NCI-H146 treated with DMSO at 0.1 percent for 48 hours (cell line): ENCODE results near the gene APOBEC3H.

Source experiments
- DNase-seq: peaks from one replicate; lab custom pipeline; 2025; ENCODE audit not compliant: unreplicated experiment; lab: John Stamatoyannopoulos, UW

APOBEC3H gene

GRCh38 chr22:39108487-39108886 lies 11.4 kb downstream of the APOBEC3H start:
- DNase-seq: no peak

GRCh38 chr22:39109361-39109760 lies 12.3 kb downstream of the APOBEC3H start:
- no peak for DNase-seq

- DNase-seq: no peak
These were observed 13.9 kb downstream of the APOBEC3H start for GRCh38 chr22:39110631-39111561.

- DNase-seq: no peak
These were observed 17.1 kb downstream of the APOBEC3H start for GRCh38 chr22:39114112-39114511.

GRCh38 chr22:39115570-39115969 lies 18.5 kb downstream of the APOBEC3H start:
- no peak for DNase-seq

- no peak for DNase-seq
These were observed 19.1 kb downstream of the APOBEC3H start for GRCh38 chr22:39115977-39116621.

- DNase-seq: no peak
These were observed 20.6 kb downstream of the APOBEC3H start for GRCh38 chr22:39117585-39118191.

GRCh38 chr22:39120983-39121382 lies 23.9 kb downstream of the APOBEC3H start:
- no peak for DNase-seq

- no peak for DNase-seq
These were observed 25.9 kb downstream of the APOBEC3H start for GRCh38 chr22:39122772-39123470.

- no peak for DNase-seq
These were observed 26.9 kb downstream of the APOBEC3H start for GRCh38 chr22:39123751-39124581.

- no peak for DNase-seq
These were observed 28.6 kb downstream of the APOBEC3H start for GRCh38 chr22:39125622-39126021.

GRCh38 chr22:39128508-39128907 lies 31.5 kb downstream of the APOBEC3H start:
- DNase-seq: no peak

GRCh38 chr22:39129081-39129480 lies 32.0 kb downstream of the APOBEC3H start:
- DNase-seq: no peak

- no peak for DNase-seq
These were observed 32.7 kb downstream of the APOBEC3H start for GRCh38 chr22:39129746-39130145.

- DNase-seq: no peak
These were observed 33.2 kb downstream of the APOBEC3H start for GRCh38 chr22:39130152-39130704.

GRCh38 chr22:39130892-39131855 lies 34.1 kb downstream of the APOBEC3H start:
- no peak for DNase-seq

GRCh38 chr22:39132281-39132680 lies 35.2 kb downstream of the APOBEC3H start:
- DNase-seq: no peak

GRCh38 chr22:39132871-39133524 lies 36.0 kb downstream of the APOBEC3H start:
- no peak for DNase-seq
